Neural cell (in vitro differentiated cells): Measurements from ENCODE around the gene COL6A2. TPM values are rescaled to one million over a fixed set of nuclear protein-coding genes. Genes with fewer than 3 reads are reported as not detected.

Experiments
- H2AFZ ChIP-seq: fragments of 200-600, 300-800 bp; sonication (generic), shearing (Covaris generic); 2 replicates; pipeline ENCODE4 v1.6.0; 2014; ENCODE audit warnings: low read depth, mild to moderate bottlenecking, antibody characterized with exemption, low read length, moderate library complexity
- H3F3A ChIP-seq: fragments of 200-600 bp; shearing (Covaris generic); 2 replicates; pipeline ENCODE4 v1.6.1; 2016; ENCODE audit warnings: mild to moderate bottlenecking, moderate library complexity, mixed read lengths, antibody characterized with exemption, low read length; ENCODE audit not compliant: insufficient read depth, poor library complexity, severe bottlenecking
- H3K27ac ChIP-seq: fragments of 200-600, 300-800 bp; sonication (generic), shearing (Covaris generic); 2 replicates; pipeline ENCODE4 v1.5.1; 2014; ENCODE audit warnings: mild to moderate bottlenecking, low read length, moderate library complexity
- H3K27me3 ChIP-seq: fragments of 300-800, 200-600 bp; sonication (generic), shearing (Covaris generic); 2 replicates; pipeline ENCODE4 v1.6.0; 2014; ENCODE audit warnings: mild to moderate bottlenecking, low read depth, low read length, moderate library complexity; ENCODE audit not compliant: insufficient read depth
- H3K36me3 ChIP-seq: fragments of 300-800, 200-600 bp; sonication (generic), shearing (Covaris generic); 2 replicates; pipeline ENCODE4 v1.5.1; 2014; ENCODE audit warnings: mild to moderate bottlenecking, antibody characterized with exemption, low read length, moderate library complexity; ENCODE audit not compliant: insufficient read depth
- H3K4me2 ChIP-seq: fragments of 300-800, 200-600 bp; sonication (generic), shearing (Covaris generic); 2 replicates; pipeline ENCODE4 v1.6.0; 2014; ENCODE audit warnings: mild to moderate bottlenecking, low read length
- H3K4me3 ChIP-seq: fragments of 300-800, 200-600 bp; sonication (generic), shearing (Covaris generic); 2 replicates; pipeline ENCODE4 v1.5.1; 2014; ENCODE audit warnings: mild to moderate bottlenecking, low read length, moderate library complexity
- H3K79me2 ChIP-seq: fragments of 200-600 bp; shearing (Covaris generic); replicated peaks from 2 replicates; pipeline ENCODE4 v1.6.0; 2014; ENCODE audit warnings: mild to moderate bottlenecking, low read length, moderate library complexity; ENCODE audit not compliant: insufficient read depth
- H3K9ac ChIP-seq: fragments of 300-800, 200-600 bp; sonication (generic), shearing (Covaris generic); 2 replicates; pipeline ENCODE4 v1.6.1; 2016; ENCODE audit warnings: mild to moderate bottlenecking, low read length, mixed read lengths
- H3K9me2 ChIP-seq: fragments of 200-600 bp; shearing (Covaris generic); 2 replicates; pipeline ENCODE4 v1.6.1; 2016; ENCODE audit warnings: mild to moderate bottlenecking, low read length, mixed read lengths; ENCODE audit not compliant: insufficient read depth
- H3K9me3 ChIP-seq: fragments of 200-600, 300-800 bp; sonication (generic), shearing (Covaris generic); 2 replicates; pipeline ENCODE4 v1.6.1; 2016; ENCODE audit warnings: mild to moderate bottlenecking, mixed run types, low read length, moderate library complexity, mixed read lengths
- H4K20me1 ChIP-seq: fragments of 200-600 bp; shearing (Covaris generic); 2 replicates; pipeline ENCODE4 v1.6.1; 2016; ENCODE audit warnings: mild to moderate bottlenecking, mixed run types; ENCODE audit not compliant: insufficient read depth
- EP300 ChIP-seq: fragments of 450-650 bp; conservative IDR thresholded peaks from 2 replicates; pipeline ENCODE4 v1.6.1; 2014; ENCODE audit warnings: antibody characterized with exemption, mild to moderate bottlenecking, moderate library complexity; ENCODE audit not compliant: poor library complexity, severe bottlenecking
- EZH2 ChIP-seq: fragments of 200-600, 300-800 bp; shearing (Covaris generic), sonication (generic); IDR thresholded peaks from 2 replicates; pipeline ENCODE4 v1.6.1; 2014; ENCODE audit warnings: antibody characterized with exemption, low read length, borderline replicate concordance, mild to moderate bottlenecking; ENCODE audit not compliant: insufficient read depth, poor library complexity, severe bottlenecking
- MXI1 ChIP-seq: fragments of 450-650 bp; conservative IDR thresholded peaks from 2 replicates; pipeline ENCODE4 v1.6.1; 2014; ENCODE audit warnings: antibody characterized with exemption, mild to moderate bottlenecking; ENCODE audit not compliant: poor library complexity, severe bottlenecking
- POLR2AphosphoS5 ChIP-seq: IDR thresholded peaks from 2 replicates; pipeline ENCODE4 v1.6.1; 2012
- RAD21 ChIP-seq: fragments of 450-650 bp; conservative IDR thresholded peaks from 2 replicates; pipeline ENCODE4 v1.6.1; 2014; ENCODE audit warnings: antibody characterized with exemption, mild to moderate bottlenecking, moderate library complexity
- SMC3 ChIP-seq: fragments of 450-650 bp; conservative IDR thresholded peaks from 2 replicates; pipeline ENCODE4 v1.6.1; 2014; ENCODE audit warnings: antibody characterized with exemption, mild to moderate bottlenecking, moderate library complexity; ENCODE audit not compliant: poor library complexity
- TAF1 ChIP-seq: IDR thresholded peaks from 2 replicates; pipeline ENCODE4 v1.6.1; 2012; ENCODE audit warnings: low read depth
- polyA plus RNA-seq: library from polyadenylated mRNA; depleted of rRNA; stranded (reverse); fragments of >200 nt; gene quantifications from 2 replicates; pipeline ENCODE4 v1.2.3, GENCODE V29; 2014
- TF ChIP-seq, protein P1 (sequence below): IDR thresholded peaks from 2 replicates; pipeline ENCODE4 v1.6.1; 2012; ENCODE audit warnings: borderline replicate concordance
- TF ChIP-seq, protein P2 (sequence below): fragments of 450-650 bp; IDR thresholded peaks from 2 replicates; pipeline ENCODE4 v1.5.1; 2014; ENCODE audit warnings: antibody characterized with exemption, mild to moderate bottlenecking, moderate library complexity; ENCODE audit not compliant: poor library complexity, severe bottlenecking

Gene COL6A2
- polyA plus RNA-seq, 1 donor from 2014 or later: not detected

DNA sequence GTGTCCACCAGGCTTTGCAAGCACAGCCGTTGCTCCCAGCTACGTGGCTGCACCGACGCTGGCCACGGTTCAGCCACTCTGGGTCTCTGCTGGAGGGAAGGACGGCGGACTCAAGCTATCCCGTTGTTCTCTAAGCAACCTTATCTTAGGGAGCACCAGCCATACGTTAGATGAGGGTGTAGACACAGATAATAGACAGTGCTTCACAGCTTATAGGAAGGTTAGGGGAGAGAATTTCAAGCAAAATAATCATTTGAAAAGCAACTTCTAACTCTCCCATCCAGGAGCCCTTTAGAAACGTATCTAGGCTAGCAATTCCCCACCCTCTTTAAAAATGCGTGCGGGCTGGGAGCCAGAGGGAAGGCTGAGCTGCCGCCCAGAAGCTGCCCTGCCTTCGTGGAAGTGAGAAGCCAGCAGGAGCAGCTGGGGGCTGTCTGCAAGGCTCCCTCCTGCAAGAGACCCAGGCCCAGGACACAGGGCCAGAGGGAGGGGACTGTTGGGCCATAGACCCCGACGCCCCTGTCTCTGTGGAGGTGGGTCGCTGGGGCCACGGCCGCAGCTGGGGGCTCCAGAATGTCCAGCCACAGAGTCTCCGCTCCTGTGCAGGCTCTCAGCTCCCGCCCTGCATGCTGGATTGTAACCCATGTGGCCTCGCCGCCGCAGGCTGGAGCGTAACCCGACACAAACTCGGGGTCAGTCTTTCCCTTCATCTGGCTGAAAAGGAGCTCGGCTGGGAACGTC, 31.2 kb upstream of the COL6A2 start:
- H3K79me2 ChIP-seq: no peaks in the 10 kb centered on the region
- no peaks in the 10 kb centered on the region for H3K36me3 ChIP-seq
- H3K9me3 ChIP-seq: no peaks in the 10 kb centered on the region
- H3K4me3 ChIP-seq: no peak overlapping the region
- H3K9me2 ChIP-seq: no peaks in the 10 kb centered on the region
- no peak overlapping the region for H3K9ac ChIP-seq
- H3K27ac ChIP-seq: no peak overlapping the region
- TF ChIP-seq RAD21 (no peak), TAF1 (no peak), SMC3 (no peak), EP300 (no peak), EZH2 (no peak), POLR2AphosphoS5 (no peak), MXI1 (no peak)
- TF ChIP-seq, protein P1, sequence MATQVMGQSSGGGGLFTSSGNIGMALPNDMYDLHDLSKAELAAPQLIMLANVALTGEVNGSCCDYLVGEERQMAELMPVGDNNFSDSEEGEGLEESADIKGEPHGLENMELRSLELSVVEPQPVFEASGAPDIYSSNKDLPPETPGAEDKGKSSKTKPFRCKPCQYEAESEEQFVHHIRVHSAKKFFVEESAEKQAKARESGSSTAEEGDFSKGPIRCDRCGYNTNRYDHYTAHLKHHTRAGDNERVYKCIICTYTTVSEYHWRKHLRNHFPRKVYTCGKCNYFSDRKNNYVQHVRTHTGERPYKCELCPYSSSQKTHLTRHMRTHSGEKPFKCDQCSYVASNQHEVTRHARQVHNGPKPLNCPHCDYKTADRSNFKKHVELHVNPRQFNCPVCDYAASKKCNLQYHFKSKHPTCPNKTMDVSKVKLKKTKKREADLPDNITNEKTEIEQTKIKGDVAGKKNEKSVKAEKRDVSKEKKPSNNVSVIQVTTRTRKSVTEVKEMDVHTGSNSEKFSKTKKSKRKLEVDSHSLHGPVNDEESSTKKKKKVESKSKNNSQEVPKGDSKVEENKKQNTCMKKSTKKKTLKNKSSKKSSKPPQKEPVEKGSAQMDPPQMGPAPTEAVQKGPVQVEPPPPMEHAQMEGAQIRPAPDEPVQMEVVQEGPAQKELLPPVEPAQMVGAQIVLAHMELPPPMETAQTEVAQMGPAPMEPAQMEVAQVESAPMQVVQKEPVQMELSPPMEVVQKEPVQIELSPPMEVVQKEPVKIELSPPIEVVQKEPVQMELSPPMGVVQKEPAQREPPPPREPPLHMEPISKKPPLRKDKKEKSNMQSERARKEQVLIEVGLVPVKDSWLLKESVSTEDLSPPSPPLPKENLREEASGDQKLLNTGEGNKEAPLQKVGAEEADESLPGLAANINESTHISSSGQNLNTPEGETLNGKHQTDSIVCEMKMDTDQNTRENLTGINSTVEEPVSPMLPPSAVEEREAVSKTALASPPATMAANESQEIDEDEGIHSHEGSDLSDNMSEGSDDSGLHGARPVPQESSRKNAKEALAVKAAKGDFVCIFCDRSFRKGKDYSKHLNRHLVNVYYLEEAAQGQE: no peak
- TF ChIP-seq, protein P2, sequence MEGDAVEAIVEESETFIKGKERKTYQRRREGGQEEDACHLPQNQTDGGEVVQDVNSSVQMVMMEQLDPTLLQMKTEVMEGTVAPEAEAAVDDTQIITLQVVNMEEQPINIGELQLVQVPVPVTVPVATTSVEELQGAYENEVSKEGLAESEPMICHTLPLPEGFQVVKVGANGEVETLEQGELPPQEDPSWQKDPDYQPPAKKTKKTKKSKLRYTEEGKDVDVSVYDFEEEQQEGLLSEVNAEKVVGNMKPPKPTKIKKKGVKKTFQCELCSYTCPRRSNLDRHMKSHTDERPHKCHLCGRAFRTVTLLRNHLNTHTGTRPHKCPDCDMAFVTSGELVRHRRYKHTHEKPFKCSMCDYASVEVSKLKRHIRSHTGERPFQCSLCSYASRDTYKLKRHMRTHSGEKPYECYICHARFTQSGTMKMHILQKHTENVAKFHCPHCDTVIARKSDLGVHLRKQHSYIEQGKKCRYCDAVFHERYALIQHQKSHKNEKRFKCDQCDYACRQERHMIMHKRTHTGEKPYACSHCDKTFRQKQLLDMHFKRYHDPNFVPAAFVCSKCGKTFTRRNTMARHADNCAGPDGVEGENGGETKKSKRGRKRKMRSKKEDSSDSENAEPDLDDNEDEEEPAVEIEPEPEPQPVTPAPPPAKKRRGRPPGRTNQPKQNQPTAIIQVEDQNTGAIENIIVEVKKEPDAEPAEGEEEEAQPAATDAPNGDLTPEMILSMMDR: no peak
- no peak overlapping the region for H3K4me2 ChIP-seq
- H4K20me1 ChIP-seq: no peaks in the 10 kb centered on the region
- no peak overlapping the region for H2AFZ ChIP-seq
- H3K27me3 ChIP-seq: no peaks in the 10 kb centered on the region
- no peaks in the 10 kb centered on the region for H3F3A ChIP-seq

DNA sequence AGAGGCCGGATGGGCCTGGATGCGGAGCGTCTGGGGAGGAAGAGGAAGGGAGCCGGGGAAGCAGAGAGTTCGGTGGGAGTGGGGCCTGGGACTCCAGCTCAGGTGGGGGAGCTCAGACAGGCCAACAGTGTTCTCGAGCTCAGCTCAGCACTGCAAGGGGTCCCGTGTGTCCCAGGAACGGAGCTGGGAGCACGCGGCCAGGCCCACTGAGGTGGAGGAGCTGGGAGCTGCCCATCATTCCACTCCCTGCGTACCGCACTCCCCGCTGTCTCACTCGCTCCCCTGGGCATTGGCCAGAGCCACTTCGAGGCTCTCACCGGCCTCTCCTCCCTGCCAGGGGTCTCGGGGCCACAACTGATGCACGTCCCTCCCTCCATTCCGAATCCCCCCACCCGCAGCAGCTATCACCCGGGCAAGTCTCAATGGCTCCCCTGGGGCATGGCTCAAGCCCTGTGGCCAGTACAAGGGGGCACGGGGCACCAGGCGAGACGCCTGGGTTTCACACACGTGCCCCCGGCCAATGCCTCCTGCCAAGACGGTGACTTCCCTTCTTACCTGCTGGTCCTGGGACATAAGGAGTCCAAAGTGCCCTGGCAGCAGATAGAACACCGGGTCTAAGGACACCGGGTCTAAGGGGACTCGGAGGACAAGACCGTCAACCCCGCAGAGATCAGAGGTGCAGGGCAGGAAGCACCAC, 30.3 kb upstream of the COL6A2 start:
- Histone ChIP-seq H3K4me3 (no peak overlapping the region), H3K4me2 (no peak overlapping the region), H3K9me2 (no peaks in the 10 kb centered on the region), H3K36me3 (no peaks in the 10 kb centered on the region), H3K9ac (no peak overlapping the region), H3F3A (no peaks in the 10 kb centered on the region), H3K27me3 (no peaks in the 10 kb centered on the region), H3K27ac (no peak overlapping the region), H3K79me2 (no peaks in the 10 kb centered on the region), H2AFZ (no peak overlapping the region), H3K9me3 (no peaks in the 10 kb centered on the region), H4K20me1 (no peaks in the 10 kb centered on the region)
- TF ChIP-seq, protein P2: no peak
- no peak for TF ChIP-seq EP300
- no peak for TF ChIP-seq POLR2AphosphoS5
- no peak for TF ChIP-seq MXI1
- TF ChIP-seq SMC3: no peak
- TF ChIP-seq EZH2: no peak
- TF ChIP-seq, protein P1: no peak
- TF ChIP-seq RAD21: no peak
- TF ChIP-seq TAF1: no peak
